K562 (cell line): Measurements from ENCODE around the gene NPEPL1. TPM values are rescaled to one million over a fixed set of nuclear protein-coding genes. Genes with fewer than 3 reads are reported as not detected.

ENCODE experiments used
- ATAC-seq: fragments of 200-7000 bp; cut with Tn5 transposase; 3 replicates; pipeline ENCODE4 v1.9.1; 2020; ENCODE audit warnings: moderate library complexity
- BruUV-seq: library from RNA; stranded (reverse); fragments of 400-500 nt; replicated peaks from 2 replicates; lab custom pipeline; 2021; lab: Mats Ljungman, UMichigan
- CTCF ChIA-PET: fragments of 300-600 bp; formaldehyde crosslinking; extraction: SDS; loops from one replicate; lab custom pipeline; 2021; ENCODE audit warnings: low intra/inter-chr PET ratio; lab: Yijun Ruan, JAX
- POLR2A ChIA-PET: fragments of 300-600, 350-650 bp; sonication (Branson Sonifier 250); formaldehyde crosslinking; extraction: SDS; loops from one replicate; lab custom pipeline; 2021; ENCODE audit warnings: antibody characterized with exemption, inconsistent platforms; lab: Yijun Ruan, JAX
- DNase-seq, 4 experiments: peaks; one replicate each; pipeline versions ENCODE4 v3.0.0 to v3.0.0-alpha.2; 2011 to 2018; ENCODE audit warnings: low spot score in 3 of 4, mixed read lengths in 3 of 4; ENCODE audit errors: extremely low read depth in 1 of 4
- FAIRE-seq: peaks from 2 replicates; lab custom pipeline; 2011; peaks lifted over from hg19 to GRCh38; lab: Jason Lieb, UNC
- H2AFZ ChIP-seq: 2 replicates; pipeline ENCODE4 v1.6.0; 2011; ENCODE audit warnings: low read depth, low read length, control low read depth, inconsistent platforms
- H3K27ac ChIP-seq: fragments of 200-600 bp; 3 replicates; pipeline ENCODE4 v1.8.0; 2011; ENCODE audit warnings: low read depth, mild to moderate bottlenecking, control low read depth, inconsistent platforms, low read length, moderate library complexity, mixed read lengths; ENCODE audit errors: extremely low read depth
- H3K27me3 ChIP-seq, 2 experiments: fragments of 300-600 bp in 1 of 2; 2 replicates in 1 of 2; 3 replicates in 1 of 2; pipeline versions ENCODE4 v1.6.0 to v1.8.0; 2011; ENCODE audit warnings: inconsistent platforms in 2 of 2, low read length in 2 of 2, mild to moderate bottlenecking in 1 of 2, mixed read lengths in 1 of 2, moderate library complexity in 1 of 2; ENCODE audit not compliant: control insufficient read depth in 2 of 2, insufficient read depth in 2 of 2
- H3K36me3 ChIP-seq: fragments of 300-600 bp; 3 replicates; pipeline ENCODE4 v1.8.0; 2011; ENCODE audit warnings: mild to moderate bottlenecking, low read length, inconsistent platforms; ENCODE audit not compliant: control insufficient read depth, insufficient read depth
- H3K4me1 ChIP-seq, 2 experiments: fragments of 200-600 bp in 1 of 2; replicated peaks in 1 of 2; 2 replicates in 1 of 2; 3 replicates in 1 of 2; pipeline versions ENCODE4 v1.5.1 to v1.8.0; 2011; ENCODE audit warnings: inconsistent platforms in 2 of 2, low read length in 2 of 2, mild to moderate bottlenecking in 1 of 2, mixed read lengths in 1 of 2, moderate library complexity in 1 of 2; ENCODE audit not compliant: control insufficient read depth in 2 of 2, insufficient read depth in 2 of 2
- H3K4me2 ChIP-seq: 2 replicates; pipeline ENCODE4 v1.6.1; 2011; ENCODE audit warnings: low read length, control low read depth, inconsistent platforms, mixed read lengths; ENCODE audit not compliant: insufficient read depth
- H3K4me3 ChIP-seq: fragments of 200-600 bp; sonication (generic), shearing (Covaris generic); 2 replicates; pipeline ENCODE4 v1.5.1; 2016; ENCODE audit warnings: control low read depth, inconsistent platforms
- H3K79me2 ChIP-seq: fragments of 200-600 bp; 3 replicates; pipeline ENCODE4 v1.8.0; 2011; ENCODE audit warnings: low read length, inconsistent platforms; ENCODE audit not compliant: control insufficient read depth, insufficient read depth
- H3K9ac ChIP-seq, 2 experiments: 2 replicates each; pipeline versions ENCODE4 v1.6.0 to v1.6.1; 2011; ENCODE audit warnings: low read depth in 2 of 2, low read length in 2 of 2, control low read depth in 1 of 2, inconsistent platforms in 1 of 2, mild to moderate bottlenecking in 1 of 2, mixed read lengths in 1 of 2; ENCODE audit not compliant: insufficient read depth in 1 of 2
- H3K9me1 ChIP-seq: one replicate; pipeline ENCODE4 v1.6.0; 2011; ENCODE audit warnings: inconsistent platforms, mild to moderate bottlenecking, low read length, moderate library complexity; ENCODE audit not compliant: control insufficient read depth, insufficient read depth
- H3K9me3 ChIP-seq: replicated peaks from 2 replicates; pipeline ENCODE4 v1.5.1; 2011; ENCODE audit warnings: low read depth, low read length, inconsistent platforms; ENCODE audit not compliant: control insufficient read depth, insufficient read depth
- H4K20me1 ChIP-seq: replicated peaks from 2 replicates; pipeline ENCODE4 v1.6.1; 2011; ENCODE audit warnings: low read length, inconsistent platforms, mixed read lengths; ENCODE audit not compliant: control insufficient read depth, insufficient read depth
- ARHGAP35 ChIP-seq: fragments of 450-650 bp; IDR thresholded peaks from 2 replicates; pipeline ENCODE4 v1.6.1; 2018; ENCODE audit not compliant: partially characterized antibody
- ELF2 ChIP-seq: fragments of 250-450 bp; sonication (Bioruptor Pico); IDR thresholded peaks from 2 replicates; pipeline ENCODE4 v1.5.0; 2021; ENCODE audit warnings: mild to moderate bottlenecking
- FOS ChIP-seq: IDR thresholded peaks from 3 replicates; pipeline ENCODE4 v1.6.1; 2011; ENCODE audit not compliant: insufficient read length; ENCODE audit errors: extremely low read depth
- HSF4 ChIP-seq: fragments of 250-450 bp; sonication (Bioruptor Pico); IDR thresholded peaks from 2 replicates; pipeline ENCODE4 v2.1.2; 2022; ENCODE audit warnings: mild to moderate bottlenecking, moderate library complexity, borderline replicate concordance
- RBFOX2 ChIP-seq: fragments of 200-400 bp; formaldehyde crosslinking; IDR thresholded peaks from 2 replicates; pipeline ENCODE4 v1.6.1; 2017; ENCODE audit warnings: low read depth, mild to moderate bottlenecking, low read length, moderate library complexity
- ZNF140 ChIP-seq: fragments of 250-450 bp; sonication (Bioruptor Pico); IDR thresholded peaks from 2 replicates; pipeline ENCODE4 v1.8.0; 2021; ENCODE audit warnings: moderate library complexity, mild to moderate bottlenecking, inconsistent platforms
- ZNF217 ChIP-seq: sonication (generic); formaldehyde crosslinking; IDR thresholded peaks from 2 replicates; pipeline ENCODE4 v1.8.0; 2022; ENCODE audit warnings: mild to moderate bottlenecking, missing genetic modification reagents
- ZNF77 ChIP-seq: fragments of 250-450 bp; sonication (Bioruptor Pico); IDR thresholded peaks from 2 replicates; pipeline ENCODE4 v1.5.0; 2020
- WGBS: fragments of 100-300 bp; shearing (Covaris generic); methylation state at CpG from one replicate; pipeline ENCODE4 v1.1.6; 2016; ENCODE audit warnings: low coverage, mixed read lengths; ENCODE audit not compliant: insufficient coverage; ENCODE audit errors: missing lambda C conversion rate; 5-methylcytosine and 5-hydroxymethylcytosine counted together
- in situ Hi-C: fragments of 300-500 bp; cut with MboI; formaldehyde crosslinking; loops from 4 replicates; pipeline ENCODE4 v1.15.0; 2018; ENCODE audit warnings: inconsistent platforms, mixed read lengths
- intact Hi-C: fragments of 100-400 bp; cut with micrococcal nuclease; formaldehyde crosslinking; loops from 2 replicates; pipeline ENCODE4 v1.14.2; 2022
- polyA plus RNA-seq, 8 experiments: library from polyadenylated mRNA; depleted of rRNA in 4 of 8; stranded (reverse) in 5 of 8; unstranded in 3 of 8; fragments of >200 nt; fragmentation: Nextera tagmentation in 2 of 8; fragmentation: Illumina TruSeq in 1 of 8; extraction: Ambion mirVana in 2 of 8; extraction: Trizol in 1 of 8; gene quantifications; 2 replicates each; pipeline versions ENCODE4 v1.2.1 to v1.2.3, GENCODE V29; 2011 to 2014; ENCODE audit warnings: inconsistent platforms in 1 of 8, missing spikeins in 1 of 8
- total RNA-seq, 7 experiments: library from RNA; depleted of rRNA in 6 of 7; stranded (reverse); fragments of >200 nt in 6 of 7; fragmentation: Illumina TruSeq in 2 of 7; extraction: Trizol in 2 of 7; gene quantifications; 2 replicates each; pipeline versions ENCODE4 v1.2.1 to v1.2.3, GENCODE V29; 2011 to 2021; ENCODE audit warnings: low replicate concordance in 1 of 7
- TF ChIP-seq, protein P1 (sequence below): sonication (generic); formaldehyde crosslinking; IDR thresholded peaks from 2 replicates; pipeline ENCODE4 v1.8.1; 2023; ENCODE audit warnings: mild to moderate bottlenecking, missing genetic modification reagents

Gene NPEPL1
- total and polyA plus RNA-seq, 9 of the 15 experiments (the other 6 are each of a cell fraction or from before 2014, with no cell fraction given): 0.04 to 5.6 (median 0.94) TPM

DNA sequence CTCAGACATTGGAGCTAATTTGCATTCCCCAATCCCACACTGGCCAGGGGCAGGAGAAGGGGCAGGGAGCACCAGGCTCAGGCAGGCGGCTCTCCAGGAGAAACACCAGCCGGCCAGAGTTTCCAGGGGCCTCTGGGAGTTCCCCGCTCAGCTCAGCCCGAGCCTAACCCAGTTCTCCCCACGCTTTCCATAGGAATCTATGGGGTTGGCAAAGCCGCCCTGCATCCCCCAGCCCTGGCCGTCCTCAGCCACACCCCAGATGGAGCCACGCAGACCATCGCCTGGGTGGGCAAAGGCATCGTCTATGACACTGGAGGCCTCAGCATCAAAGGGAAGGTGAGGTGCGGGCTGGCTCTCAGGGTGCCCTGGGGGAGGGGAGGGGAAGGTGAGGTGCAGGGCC lies 8.2 kb downstream of the NPEPL1 start (continued):
- TF ChIP-seq HSF4 (CRISPR knock-in tag): no peak
- no peak for TF ChIP-seq ARHGAP35
- no peak for TF ChIP-seq ZNF77
- no peak for TF ChIP-seq ZNF140 (CRISPR knock-in tag)
- TF ChIP-seq RBFOX2: no peak
- TF ChIP-seq, protein P1, sequence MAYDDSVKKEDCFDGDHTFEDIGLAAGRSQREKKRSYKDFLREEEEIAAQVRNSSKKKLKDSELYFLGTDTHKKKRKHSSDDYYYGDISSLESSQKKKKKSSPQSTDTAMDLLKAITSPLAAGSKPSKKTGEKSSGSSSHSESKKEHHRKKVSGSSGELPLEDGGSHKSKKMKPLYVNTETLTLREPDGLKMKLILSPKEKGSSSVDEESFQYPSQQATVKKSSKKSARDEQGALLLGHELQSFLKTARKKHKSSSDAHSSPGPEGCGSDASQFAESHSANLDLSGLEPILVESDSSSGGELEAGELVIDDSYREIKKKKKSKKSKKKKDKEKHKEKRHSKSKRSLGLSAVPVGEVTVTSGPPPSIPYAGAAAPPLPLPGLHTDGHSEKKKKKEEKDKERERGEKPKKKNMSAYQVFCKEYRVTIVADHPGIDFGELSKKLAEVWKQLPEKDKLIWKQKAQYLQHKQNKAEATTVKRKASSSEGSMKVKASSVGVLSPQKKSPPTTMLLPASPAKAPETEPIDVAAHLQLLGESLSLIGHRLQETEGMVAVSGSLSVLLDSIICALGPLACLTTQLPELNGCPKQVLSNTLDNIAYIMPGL (CRISPR knock-in tag): no peak
- TF ChIP-seq ELF2 (CRISPR knock-in tag): no peak
- TF ChIP-seq, all 486 proteins: peak for 0

DNA sequence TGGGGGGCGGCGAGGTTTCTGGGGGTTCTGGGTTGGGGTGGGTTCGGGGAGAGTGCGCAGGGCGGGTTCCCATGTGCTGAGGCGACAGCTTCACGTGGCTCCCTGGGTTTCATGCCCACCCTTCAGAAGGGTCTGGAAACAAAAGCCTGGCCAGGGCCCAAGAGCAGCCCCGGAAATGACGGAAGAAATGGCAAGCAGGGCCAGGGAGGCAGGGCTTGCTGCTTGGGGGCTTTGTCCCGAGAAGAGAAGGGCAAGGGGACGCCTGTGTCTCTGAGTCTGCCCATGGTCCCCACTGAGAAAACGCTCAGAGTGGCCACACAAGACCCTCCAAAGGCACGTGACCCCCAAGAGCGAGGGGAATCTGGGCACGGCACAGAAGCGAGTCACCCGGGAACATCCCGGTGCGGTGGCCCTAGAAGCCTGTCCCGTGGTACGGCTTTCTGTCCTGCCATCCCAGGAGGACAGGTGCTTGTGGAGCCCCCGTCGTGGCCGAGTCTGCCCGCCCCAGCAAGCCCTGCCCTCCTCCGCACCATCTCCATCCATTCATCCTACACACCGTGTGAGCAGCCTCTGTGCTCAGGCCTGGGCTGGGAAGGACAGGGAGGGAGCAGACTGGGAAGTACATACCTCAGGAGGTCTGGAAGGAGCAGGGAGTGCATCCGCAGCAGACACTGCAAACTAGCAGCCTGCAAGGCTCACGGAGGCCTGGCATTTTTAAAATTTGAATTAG lies 9.0 kb downstream of the NPEPL1 start:
- no peaks in the 10 kb centered on the region for H4K20me1 ChIP-seq
- no peak overlapping the region; a peak in 1 of 4 replicates for H3K9ac ChIP-seq
- H3K4me1 ChIP-seq: peaks cover 3 to 19% of the 10 kb centered on the region in 2 experiments; a peak in 3 of 5 replicates
- H3K36me3 ChIP-seq: no peaks in the 10 kb centered on the region; the same call in 2 of the 3 replicates
- H3K9me1 ChIP-seq: no peaks in the 10 kb centered on the region
- no peaks in the 10 kb centered on the region for H3K27me3 ChIP-seq
- intact Hi-C loops: no loop called here
- no peaks in the 10 kb centered on the region for H3K9me3 ChIP-seq
- no TSS peak for BruUV-seq
- ChIA-PET CTCF (no interaction called here), POLR2A (interaction anchor here (0.6 to 1.5 kb wide), 2 partner anchors 11 to 15 kb away, joined by 3 to 4 read pairs; no protein-coding TSS in a partner anchor)
- H3K4me2 ChIP-seq: no peak overlapping the region
- FAIRE-seq: no peak
- in situ Hi-C loops: no loop called here
- no peak for ATAC-seq
- H2AFZ ChIP-seq: no peak overlapping the region
- WGBS: 71% methylated on average over 17 of the region's 29 CpGs
- H3K79me2 ChIP-seq: no peaks in the 10 kb centered on the region
- DNase-seq: no peak
- no peak overlapping the region for H3K27ac ChIP-seq
- H3K4me3 ChIP-seq: no peak overlapping the region
- no peak for TF ChIP-seq ZNF217
- no peak for TF ChIP-seq FOS
